CD14-positive monocyte (primary cell): ENCODE results near the gene ALOX12B. TPM values are rescaled to one million over a fixed set of nuclear protein-coding genes. Genes with fewer than 3 reads are reported as not detected.
A peak's percentile ranks its signal among the peaks of the same experiment; 100 is the strongest.

Source experiments
- DNase-seq, 3 donors: peaks; one replicate each; pipeline ENCODE4 v3.0.0-alpha.2; 2011 to 2022
- H2AFZ ChIP-seq: 2 replicates; pipeline ENCODE4 v1.6.0; 2012; ENCODE audit warnings: mild to moderate bottlenecking, low read depth, low read length, inconsistent platforms; ENCODE audit not compliant: insufficient read depth, poor library complexity, severe bottlenecking
- H3K27ac ChIP-seq, 2 donors: 1 replicate in 1 of 2; 2 replicates in 1 of 2; pipeline ENCODE4 v1.5.1; 2012 to 2013; ENCODE audit warnings: low read length in 2 of 2, control low read depth in 1 of 2, inconsistent platforms in 1 of 2, low read depth in 1 of 2, mild to moderate bottlenecking in 1 of 2
- H3K27me3 ChIP-seq, 2 donors: one replicate each; pipeline versions ENCODE4 v1.6.0 to v1.6.1; 2011 to 2013; ENCODE audit warnings: low read length in 2 of 2; ENCODE audit not compliant: control insufficient read depth in 2 of 2, insufficient read depth in 2 of 2
- H3K36me3 ChIP-seq, 2 donors: replicated peaks in 1 of 2; 1 replicate in 1 of 2; 2 replicates in 1 of 2; pipeline versions ENCODE4 v1.5.1 to v1.6.1; 2012 to 2013; ENCODE audit warnings: low read length in 2 of 2, control low read depth in 1 of 2, inconsistent platforms in 1 of 2, mild to moderate bottlenecking in 1 of 2; ENCODE audit not compliant: insufficient read depth in 2 of 2, control insufficient read depth in 1 of 2
- H3K4me1 ChIP-seq, 2 donors: 1 replicate in 1 of 2; 2 replicates in 1 of 2; pipeline versions ENCODE4 v1.5.1 to v1.6.1; 2012 to 2013; ENCODE audit warnings: low read length in 2 of 2, control low read depth in 1 of 2, inconsistent platforms in 1 of 2, mild to moderate bottlenecking in 1 of 2, moderate library complexity in 1 of 2; ENCODE audit not compliant: insufficient read depth in 2 of 2, control insufficient read depth in 1 of 2
- H3K4me2 ChIP-seq: replicated peaks from 2 replicates; pipeline ENCODE3; 2012; ENCODE audit warnings: low read length, moderate library complexity, mild to moderate bottlenecking; ENCODE audit not compliant: poor library complexity, severe bottlenecking; ENCODE audit errors: extremely low read depth
- H3K4me3 ChIP-seq, 3 experiments: fragments of 200-600 bp in 1 of 3; sonication (generic) in 1 of 3; replicated peaks in 1 of 3; 1 replicate in 2 of 3; 2 replicates in 1 of 3; pipeline ENCODE4 v1.5.1; 2011 to 2013; ENCODE audit warnings: low read length in 3 of 3, mild to moderate bottlenecking in 3 of 3, control low read depth in 2 of 3, low read depth in 2 of 3, inconsistent platforms in 1 of 3, moderate library complexity in 1 of 3
- H3K79me2 ChIP-seq: 2 replicates; pipeline ENCODE4 v1.6.0; 2012; ENCODE audit warnings: mild to moderate bottlenecking, control low read depth, inconsistent platforms, low read length, moderate library complexity; ENCODE audit not compliant: insufficient read depth
- H3K9ac ChIP-seq: 2 replicates; pipeline ENCODE4 v1.6.0; 2017; ENCODE audit warnings: low read length, mild to moderate bottlenecking; ENCODE audit not compliant: insufficient read depth, poor library complexity, severe bottlenecking
- H3K9me3 ChIP-seq, 2 donors: replicated peaks in 1 of 2; 1 replicate in 1 of 2; 2 replicates in 1 of 2; pipeline versions ENCODE4 v1.5.1 to v1.6.1; 2012 to 2013; ENCODE audit warnings: low read length in 2 of 2, control low read depth in 1 of 2; ENCODE audit not compliant: control insufficient read depth in 1 of 2, insufficient read depth in 1 of 2
- H4K20me1 ChIP-seq: 2 replicates; pipeline ENCODE4 v1.6.0; 2012; ENCODE audit warnings: mild to moderate bottlenecking, low read length, control low read depth, moderate library complexity; ENCODE audit not compliant: insufficient read depth
- H3K27ac Mint-ChIP-seq, 7 donors: one replicate each; pipeline ENCODE4 v1.8.0; 2020; ENCODE audit warnings: mild to moderate bottlenecking in 7 of 7, mixed read lengths in 7 of 7, moderate library complexity in 6 of 7, inconsistent platforms in 2 of 7
- H3K27me3 Mint-ChIP-seq, 3 donors: one replicate each; pipeline ENCODE4 v1.8.0; 2021 to 2022; ENCODE audit warnings: low read depth in 3 of 3, mild to moderate bottlenecking in 3 of 3, mixed read lengths in 3 of 3, moderate library complexity in 3 of 3, inconsistent platforms in 1 of 3
- H3K36me3 Mint-ChIP-seq, 2 donors: one replicate each; pipeline ENCODE4 v1.8.0; 2020; ENCODE audit warnings: mixed read lengths in 2 of 2, inconsistent platforms in 1 of 2, mild to moderate bottlenecking in 1 of 2
- H3K4me1 Mint-ChIP-seq: one replicate; pipeline ENCODE4 v1.8.0; 2020; ENCODE audit warnings: mild to moderate bottlenecking, mixed read lengths
- H3K4me3 Mint-ChIP-seq, 2 donors: one replicate each; pipeline ENCODE4 v1.8.0; 2020; ENCODE audit warnings: mild to moderate bottlenecking in 2 of 2, mixed read lengths in 2 of 2, moderate library complexity in 1 of 2
- H3K9me3 Mint-ChIP-seq, 7 donors: one replicate each; pipeline ENCODE4 v1.8.0; 2020 to 2022; ENCODE audit warnings: mixed read lengths in 7 of 7, mild to moderate bottlenecking in 6 of 7, moderate library complexity in 6 of 7, inconsistent platforms in 2 of 7
- CTCF ChIP-seq: fragments of 200-600 bp; IDR thresholded peaks from one replicate; pipeline ENCODE4 v1.8.0; 2022; ENCODE audit warnings: antibody characterized with exemption, mild to moderate bottlenecking
- WGBS: methylation state at CpG from one replicate; pipeline ENCODE4 v1.1.5; 2013; ENCODE audit warnings: missing lambda C conversion rate; ENCODE audit not compliant: insufficient coverage; 5-methylcytosine and 5-hydroxymethylcytosine counted together
- intact Hi-C, 2 donors: fragments of 100-400 bp; cut with micrococcal nuclease; formaldehyde crosslinking; loops; one replicate each; pipeline versions ENCODE4 v1.15.0 to v1.15.1; 2023
- polyA plus RNA-seq, 3 donors: library from polyadenylated mRNA; depleted of rRNA in 1 of 3; unstranded in 2 of 3; stranded (reverse) in 1 of 3; fragments of 300-500 nt in 2 of 3; fragments of >200 nt in 1 of 3; fragmentation: Illumina TruSeq in 2 of 3; gene quantifications; 1 replicate in 2 of 3; 2 replicates in 1 of 3; pipeline ENCODE4 v1.2.3, GENCODE V29; 2012 to 2021

Gene ALOX12B
- polyA plus RNA-seq, 3 donors = not detected

GRCh38 chr17:8125947-8126490, 38.5 kb upstream of the ALOX12B start:
- Mint-ChIP-seq H3K27me3 (peaks cover 82 to 91% (median 84%) of the 10 kb centered on the region in 3 donors), H3K4me1 (peaks cover 55% of the 10 kb centered on the region)
- no peak for TF ChIP-seq CTCF

GRCh38 chr17:8125154-8125946, 37.8 kb upstream of the ALOX12B start:
- H3K36me3 Mint-ChIP-seq = peaks cover 21 to 32% of the 10 kb centered on the region in 2 donors
- Histone ChIP-seq H3K36me3 (no peaks in the 10 kb centered on the region), H3K9ac (no peak overlapping the region), H3K4me2 (peak overlapping the region; percentile 98), H2AFZ (peak overlapping the region; percentile 54), H3K4me3 (peak overlapping the region; percentile 40 to 77 (median 47)), H3K27ac (no peak overlapping the region), H3K27me3 (peaks cover 52 to 87% of the 10 kb centered on the region in 2 donors), H4K20me1 (peaks cover 25% of the 10 kb centered on the region), H3K4me1 (peaks cover 64 to 70% of the 10 kb centered on the region in 2 donors), H3K9me3 (peaks cover 0 to 21% of the 10 kb centered on the region in 2 donors), H3K79me2 (no peaks in the 10 kb centered on the region)
- H3K4me1 Mint-ChIP-seq = peaks cover 62% of the 10 kb centered on the region
- H3K27me3 Mint-ChIP-seq = peaks cover 89 to 97% (median 91%) of the 10 kb centered on the region in 3 donors
- H3K27ac Mint-ChIP-seq = peak overlapping the region in 1 of 7 donors; percentile 64
- H3K4me3 Mint-ChIP-seq = peak overlapping the region; percentile 86 to 97
- peaks cover 0 to 47% (median 34%) of the 10 kb centered on the region in 7 donors for H3K9me3 Mint-ChIP-seq
- WGBS = 1% methylated on average over 28 of the region's 40 CpGs
- intact Hi-C loops = loop anchor here in 1 of 2 donors (5.0 kb wide), 1 partner anchor 37 kb away; the partner anchor contains the start of gene VAMP2
- DNase-seq = peak; percentile 79 to 85 (median 82)
- no peak for TF ChIP-seq CTCF

More at GRCh38 chr17:8125947-8126490, 38.5 kb upstream of the ALOX12B start:
- no peak overlapping the region for H3K27ac ChIP-seq
- H2AFZ ChIP-seq = peak overlapping the region; percentile 54
- no peak for DNase-seq
- Mint-ChIP-seq H3K4me3 (peak overlapping the region; percentile 86 to 97), H3K27ac (peak overlapping the region in 2 of 7 donors; percentile 10 to 73), H3K9me3 (peaks cover 0 to 44% (median 29%) of the 10 kb centered on the region in 7 donors), H3K36me3 (peaks cover 21 to 31% of the 10 kb centered on the region in 2 donors)
- no peak overlapping the region for H3K9ac ChIP-seq
- peaks cover 57 to 64% of the 10 kb centered on the region in 2 donors for H3K4me1 ChIP-seq
- peaks cover 0 to 21% of the 10 kb centered on the region in 2 donors for H3K9me3 ChIP-seq
- peaks cover 19% of the 10 kb centered on the region for H4K20me1 ChIP-seq
- peak overlapping the region; percentile 40 to 77 (median 47) for H3K4me3 ChIP-seq
- H3K4me2 ChIP-seq = peak overlapping the region; percentile 98
- peaks cover 50 to 80% of the 10 kb centered on the region in 2 donors for H3K27me3 ChIP-seq
- WGBS = under 1% methylated on average over 32 of the region's 35 CpGs
- intact Hi-C loops = loop anchor here in 1 of 2 donors (5.0 kb wide), 1 partner anchor 36 kb away; the partner anchor contains the start of gene VAMP2
- no peaks in the 10 kb centered on the region for H3K79me2 ChIP-seq
- H3K36me3 ChIP-seq = no peaks in the 10 kb centered on the region
